ENCODE measurements around the gene PRR35. TPM values are rescaled to one million over a fixed set of nuclear protein-coding genes. Genes with fewer than 3 reads are reported as not detected.
A peak's percentile ranks its signal among the peaks of the same experiment; 100 is the strongest.

PRR35 gene
- total and polyA plus RNA-seq, 8 donors, result 0.06 TPM; not detected in 7

DNA sequence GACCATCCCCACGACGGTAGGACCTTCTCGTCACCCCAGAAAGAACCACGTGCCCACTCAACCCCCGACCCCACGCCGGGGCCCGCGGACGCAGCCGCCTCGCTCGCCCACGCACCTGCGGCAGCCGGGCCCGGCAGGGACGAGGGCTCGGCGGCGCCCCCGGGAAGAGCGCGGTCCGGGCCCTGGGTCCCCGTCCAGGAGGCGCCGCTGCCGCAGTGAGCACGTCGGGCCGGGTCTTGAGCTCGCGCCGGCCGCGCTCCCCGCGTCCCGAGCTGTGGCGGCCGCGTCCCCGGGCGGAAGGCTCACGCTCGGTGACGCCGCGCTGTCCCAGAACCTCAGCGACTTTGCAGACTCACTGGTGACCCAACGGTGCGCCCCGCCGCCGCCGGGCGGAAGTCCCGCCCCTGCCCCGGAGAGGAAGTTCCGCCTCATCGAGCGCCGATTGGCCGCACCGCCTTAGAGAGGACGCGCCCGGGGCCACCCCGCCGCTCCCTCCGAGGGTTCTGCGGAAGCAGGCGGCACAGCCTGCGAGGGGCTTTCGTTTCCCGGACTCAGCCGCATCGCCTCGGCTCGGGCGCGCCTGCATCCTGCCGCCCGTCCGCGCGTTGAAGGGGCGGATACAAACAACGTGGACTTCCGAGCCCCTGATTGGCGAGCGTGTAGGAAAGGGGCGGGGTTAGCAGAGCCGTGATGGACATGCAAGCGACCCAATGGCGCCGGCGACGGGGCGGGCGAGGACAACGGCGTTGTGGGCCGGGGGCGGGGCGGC is 28.9 kb downstream of the PRR35 start:
- DNase-seq (peak; percentile 96 to 99 (median 97)), ATAC-seq (peak; percentile 86)
- TF ChIP-seq, protein P1, sequence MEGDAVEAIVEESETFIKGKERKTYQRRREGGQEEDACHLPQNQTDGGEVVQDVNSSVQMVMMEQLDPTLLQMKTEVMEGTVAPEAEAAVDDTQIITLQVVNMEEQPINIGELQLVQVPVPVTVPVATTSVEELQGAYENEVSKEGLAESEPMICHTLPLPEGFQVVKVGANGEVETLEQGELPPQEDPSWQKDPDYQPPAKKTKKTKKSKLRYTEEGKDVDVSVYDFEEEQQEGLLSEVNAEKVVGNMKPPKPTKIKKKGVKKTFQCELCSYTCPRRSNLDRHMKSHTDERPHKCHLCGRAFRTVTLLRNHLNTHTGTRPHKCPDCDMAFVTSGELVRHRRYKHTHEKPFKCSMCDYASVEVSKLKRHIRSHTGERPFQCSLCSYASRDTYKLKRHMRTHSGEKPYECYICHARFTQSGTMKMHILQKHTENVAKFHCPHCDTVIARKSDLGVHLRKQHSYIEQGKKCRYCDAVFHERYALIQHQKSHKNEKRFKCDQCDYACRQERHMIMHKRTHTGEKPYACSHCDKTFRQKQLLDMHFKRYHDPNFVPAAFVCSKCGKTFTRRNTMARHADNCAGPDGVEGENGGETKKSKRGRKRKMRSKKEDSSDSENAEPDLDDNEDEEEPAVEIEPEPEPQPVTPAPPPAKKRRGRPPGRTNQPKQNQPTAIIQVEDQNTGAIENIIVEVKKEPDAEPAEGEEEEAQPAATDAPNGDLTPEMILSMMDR (IDR thresholded peaks at IDR 0.05), result no peak
- Histone ChIP-seq H3K27ac (peak overlapping the region; percentile 96 to 98), H3K27me3 (no peaks in the 10 kb centered on the region), H3K4me3 (peak overlapping the region; percentile 68 to 71), H3K9me3 (no peaks in the 10 kb centered on the region), H3K4me1 (peaks cover 42 to 57% of the 10 kb centered on the region in 2 donors), H3K36me3 (no peaks in the 10 kb centered on the region)
- intact Hi-C loops (cut with DNase I), result no loop called here

DNA sequence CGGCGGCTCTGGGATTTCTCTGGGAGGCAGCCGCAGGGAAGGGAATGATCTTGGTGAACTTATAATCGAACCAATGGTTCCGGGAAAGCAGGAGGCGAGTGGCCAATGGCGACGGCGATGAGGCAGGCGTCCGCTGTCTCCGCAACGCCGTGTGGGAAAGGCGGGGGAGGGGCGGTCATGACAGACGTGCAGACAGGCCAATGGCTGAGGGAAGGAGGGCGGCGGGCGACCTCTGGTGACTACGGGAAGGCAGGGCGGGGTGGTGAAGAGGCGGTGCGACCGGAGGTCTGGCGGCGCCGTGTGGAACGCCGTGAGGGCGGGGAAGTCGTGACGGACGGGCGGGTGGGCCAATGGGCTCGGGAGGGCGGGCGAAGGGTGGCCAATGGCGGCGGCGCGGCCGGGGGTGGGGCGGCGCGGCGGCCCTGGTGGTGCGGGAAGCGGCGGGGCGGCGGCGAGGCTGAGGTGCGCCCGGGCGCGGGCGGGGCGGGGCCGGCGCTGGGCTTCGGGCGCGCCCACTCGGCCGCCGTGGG is 29.5 kb downstream of the PRR35 start, which contains the start of gene RAB40C:
Gene RAB40C, plus strand, starts transcription at position 409 of the 530 bp plus-strand sequence. CDS start 226 bp downstream, outside the sequence.
- ATAC-seq (peak; percentile 87), DNase-seq (peak; percentile 97 to 100 (median 100))
- intact Hi-C loops (cut with DNase I), result no loop called here
- Histone ChIP-seq H3K4me1 (peaks cover 42 to 64% of the 10 kb centered on the region in 2 donors), H3K27me3 (no peaks in the 10 kb centered on the region), H3K27ac (peak within 1 kb of the TSS; percentile 96 to 98), H3K36me3 (no peaks in the 10 kb centered on the region), H3K4me3 (peak within 1 kb of the TSS; percentile 84 to 90), H3K9me3 (no peaks in the 10 kb centered on the region)
- TF ChIP-seq, protein P1 (IDR thresholded peaks at IDR 0.05), result no peak

DNA sequence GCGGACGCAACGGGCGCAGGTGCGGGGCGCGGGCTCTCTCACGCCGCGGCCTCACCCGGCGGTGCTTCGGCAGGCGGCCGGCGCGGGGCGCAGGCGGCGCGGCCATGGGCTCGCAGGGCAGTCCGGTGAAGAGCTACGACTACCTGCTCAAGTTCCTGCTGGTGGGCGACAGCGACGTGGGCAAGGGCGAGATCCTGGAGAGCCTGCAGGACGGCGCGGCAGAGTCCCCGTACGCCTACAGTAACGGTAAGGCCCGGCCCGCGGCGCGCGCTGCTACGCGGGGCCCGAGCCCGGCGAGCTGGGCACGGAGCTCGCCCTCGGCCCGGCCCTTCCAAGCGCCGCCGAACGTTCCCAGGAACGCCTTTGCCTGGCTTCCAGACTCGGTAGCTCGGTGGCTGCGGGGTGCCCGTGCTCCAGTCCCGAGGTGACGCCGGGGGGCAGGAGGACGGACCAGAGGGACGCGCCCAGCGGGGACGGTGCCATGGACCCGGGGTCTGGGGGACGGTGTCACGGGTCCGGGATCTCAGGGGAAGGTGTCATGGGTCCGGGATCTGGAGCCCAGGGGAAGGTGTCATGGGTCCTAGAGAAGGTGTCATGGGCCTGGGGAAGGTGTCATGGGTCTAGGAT is 30.1 kb downstream of the PRR35 start:
- DNase-seq, result peak in 2 of 4 donors; percentile 33 to 90
- TF ChIP-seq, protein P1 (IDR thresholded peaks at IDR 0.05), result peak in 1 of 2 donors; percentile 4
- Histone ChIP-seq H3K9me3 (no peaks in the 10 kb centered on the region), H3K4me3 (peak overlapping the region; percentile 84 to 90), H3K4me1 (peaks cover 42 to 69% of the 10 kb centered on the region in 2 donors), H3K36me3 (no peaks in the 10 kb centered on the region), H3K27ac (peak overlapping the region; percentile 73 to 86), H3K27me3 (no peaks in the 10 kb centered on the region)
- intact Hi-C loops (cut with DNase I), result no loop called here
- no peak for ATAC-seq

DNA sequence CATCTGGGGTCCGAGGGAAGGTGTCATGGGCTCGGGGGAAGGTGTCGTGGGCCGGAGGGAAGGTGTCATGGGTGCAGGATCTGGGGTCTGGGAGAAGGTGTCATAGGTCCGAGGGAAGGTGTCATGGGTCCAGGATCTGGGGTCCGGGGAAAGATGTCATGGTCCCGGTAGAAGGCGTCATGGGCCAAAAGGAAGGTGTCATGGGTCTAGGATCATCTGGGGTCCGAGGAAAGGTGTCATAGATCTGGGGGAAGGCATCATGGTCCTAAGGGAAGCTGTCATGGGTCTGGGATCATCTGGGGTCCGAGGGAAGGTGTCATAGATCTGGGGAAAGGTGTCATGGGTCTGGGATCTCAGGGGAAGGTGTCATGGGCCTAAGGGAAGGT is 30.6 kb downstream of the PRR35 start:
- intact Hi-C loops (cut with DNase I), result no loop called here
- H3K4me3 ChIP-seq, result peak overlapping the region; percentile 84 to 90
- ATAC-seq (no peak), DNase-seq (no peak)
- no peaks in the 10 kb centered on the region for H3K9me3 ChIP-seq
- H3K27me3 ChIP-seq, result no peaks in the 10 kb centered on the region
- peak overlapping the region in 1 of 2 donors; percentile 86 for H3K27ac ChIP-seq
- TF ChIP-seq, protein P1 (IDR thresholded peaks at IDR 0.05), result no peak
- peaks cover 42 to 72% of the 10 kb centered on the region in 2 donors for H3K4me1 ChIP-seq
- no peaks in the 10 kb centered on the region for H3K36me3 ChIP-seq

GRCh38 chr16:591231-591630 is 31.0 kb downstream of the PRR35 start:
- ATAC-seq, result no peak
- no peak for DNase-seq
- no peaks in the 10 kb centered on the region for H3K9me3 ChIP-seq
- intact Hi-C loops (cut with DNase I), result no loop called here
- TF ChIP-seq, protein P1 (IDR thresholded peaks at IDR 0.05), result no peak
- H3K27me3 ChIP-seq, result no peaks in the 10 kb centered on the region
- H3K36me3 ChIP-seq, result no peaks in the 10 kb centered on the region
- H3K27ac ChIP-seq, result peak overlapping the region in 1 of 2 donors; percentile 28
- peak overlapping the region in 1 of 2 donors; percentile 90 for H3K4me3 ChIP-seq
- peaks cover 42 to 77% of the 10 kb centered on the region in 2 donors for H3K4me1 ChIP-seq
